Fibroblast of villous mesenchyme (primary cell): Measurements from ENCODE around the gene PLEKHD1. TPM values are rescaled to one million over a fixed set of nuclear protein-coding genes. Genes with fewer than 3 reads are reported as not detected.

ENCODE experiments used
- DNase-seq: peaks from one replicate; pipeline ENCODE4 v3.0.0-alpha.2; 2010; ENCODE audit warnings: low read depth
- H3K4me3 ChIP-seq: 2 replicates; pipeline ENCODE4 v1.5.1; 2011; ENCODE audit warnings: low read depth, mild to moderate bottlenecking, low read length
- total RNA-seq: library from RNA; depleted of rRNA; stranded (reverse); fragments of >200 nt; gene quantifications from 2 replicates; pipeline ENCODE4 v1.2.3, GENCODE V29; 2012
- TF ChIP-seq, protein P1 (sequence below): IDR thresholded peaks from 2 replicates; pipeline ENCODE4 v1.5.1; 2012; ENCODE audit warnings: low read depth, mild to moderate bottlenecking, low read length; ENCODE audit not compliant: insufficient read depth

PLEKHD1 gene
- total RNA-seq, 1 donor, result not detected

GRCh38 chr14:69499436-69499835 is 14.9 kb downstream of the PLEKHD1 start:
- no peak for DNase-seq
- H3K4me3 ChIP-seq, result no peak overlapping the region
- TF ChIP-seq, protein P1, sequence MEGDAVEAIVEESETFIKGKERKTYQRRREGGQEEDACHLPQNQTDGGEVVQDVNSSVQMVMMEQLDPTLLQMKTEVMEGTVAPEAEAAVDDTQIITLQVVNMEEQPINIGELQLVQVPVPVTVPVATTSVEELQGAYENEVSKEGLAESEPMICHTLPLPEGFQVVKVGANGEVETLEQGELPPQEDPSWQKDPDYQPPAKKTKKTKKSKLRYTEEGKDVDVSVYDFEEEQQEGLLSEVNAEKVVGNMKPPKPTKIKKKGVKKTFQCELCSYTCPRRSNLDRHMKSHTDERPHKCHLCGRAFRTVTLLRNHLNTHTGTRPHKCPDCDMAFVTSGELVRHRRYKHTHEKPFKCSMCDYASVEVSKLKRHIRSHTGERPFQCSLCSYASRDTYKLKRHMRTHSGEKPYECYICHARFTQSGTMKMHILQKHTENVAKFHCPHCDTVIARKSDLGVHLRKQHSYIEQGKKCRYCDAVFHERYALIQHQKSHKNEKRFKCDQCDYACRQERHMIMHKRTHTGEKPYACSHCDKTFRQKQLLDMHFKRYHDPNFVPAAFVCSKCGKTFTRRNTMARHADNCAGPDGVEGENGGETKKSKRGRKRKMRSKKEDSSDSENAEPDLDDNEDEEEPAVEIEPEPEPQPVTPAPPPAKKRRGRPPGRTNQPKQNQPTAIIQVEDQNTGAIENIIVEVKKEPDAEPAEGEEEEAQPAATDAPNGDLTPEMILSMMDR, result no peak

DNA sequence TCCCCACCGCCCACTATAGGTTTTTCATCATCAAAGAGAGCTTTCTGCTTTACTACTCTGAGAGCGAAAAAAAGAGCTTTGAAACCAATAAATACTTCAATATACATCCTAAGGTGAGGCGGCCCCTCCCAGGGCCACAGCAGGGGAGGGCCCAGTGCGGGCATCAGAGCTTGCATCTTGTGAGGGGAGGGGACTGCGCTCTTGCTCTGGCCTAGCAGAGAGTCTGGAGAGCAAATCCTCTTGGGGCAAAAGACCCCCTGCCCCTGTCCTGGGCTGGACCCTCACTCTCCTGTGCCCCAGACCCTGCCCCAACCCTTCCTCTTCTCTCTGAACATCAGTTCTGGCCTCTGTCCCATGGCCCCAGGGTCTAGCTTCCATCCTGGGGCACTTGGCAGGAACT is 15.6 kb downstream of the PLEKHD1 start:
- DNase-seq, result no peak
- no peak overlapping the region for H3K4me3 ChIP-seq
- TF ChIP-seq, protein P1, result no peak

DNA sequence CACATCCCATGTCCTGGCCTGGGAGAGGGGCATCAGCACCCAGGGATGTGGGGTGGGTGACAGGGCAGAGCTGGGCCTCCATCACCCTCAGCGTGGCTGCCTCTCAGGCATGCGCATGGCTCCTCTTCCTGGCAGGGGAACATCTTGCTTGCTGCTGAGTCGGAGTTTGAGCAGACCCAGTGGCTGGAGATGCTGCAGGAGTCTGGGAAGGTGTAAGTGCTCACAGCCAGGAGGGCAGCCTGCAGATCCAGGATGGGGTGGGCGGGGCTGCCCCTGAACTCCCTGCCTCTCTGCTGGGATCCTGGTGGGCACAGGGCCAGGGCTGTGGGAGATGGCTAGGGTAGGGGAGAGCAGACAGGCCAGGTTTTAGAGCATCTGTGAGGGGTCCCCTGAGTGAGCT is 16.2 kb downstream of the PLEKHD1 start:
- no peak for DNase-seq
- TF ChIP-seq, protein P1, result no peak
- no peak overlapping the region for H3K4me3 ChIP-seq

GRCh38 chr14:69501423-69501838 is 16.9 kb downstream of the PLEKHD1 start:
- DNase-seq, result peak; percentile 5
- TF ChIP-seq, protein P1, result no peak
- no peak overlapping the region for H3K4me3 ChIP-seq

GRCh38 chr14:69504775-69505174 is 20.2 kb downstream of the PLEKHD1 start:
- H3K4me3 ChIP-seq, result no peak overlapping the region

GRCh38 chr14:69505338-69506240 is 21.1 kb downstream of the PLEKHD1 start:
- no peak for DNase-seq
- H3K4me3 ChIP-seq, result no peak overlapping the region
- TF ChIP-seq, protein P1, result no peak

More at GRCh38 chr14:69504775-69505174, 20.2 kb downstream of the PLEKHD1 start:
- TF ChIP-seq, protein P1, result no peak
- DNase-seq, result no peak
